ENCODE measurements around the gene PRDX4. TPM values are rescaled to one million over a fixed set of nuclear protein-coding genes. Genes with fewer than 3 reads are reported as not detected.

Gene PRDX4
- total RNA-seq, 1 donor from 2014 or later: 149 TPM

- peak; percentile 65 for TF ChIP-seq CTCF (IDR thresholded peaks at IDR 0.05)
- no peak for TF ChIP-seq EZH2phosphoT487 (IDR thresholded peaks at IDR 0.05)
- Mint-ChIP-seq H3K4me3 (no peak overlapping the region), H3K36me3 (no peaks in the 10 kb centered on the region), H3K9me3 (no peaks in the 10 kb centered on the region), H3K27ac (no peak overlapping the region), H3K27me3 (ENCODE audit: insufficient read depth, low read depth) (peaks cover 2% of the 10 kb centered on the region), H3K4me1 (no peaks in the 10 kb centered on the region)
- Histone ChIP-seq H3K9me3 (ENCODE audit: low read depth) (no peaks in the 10 kb centered on the region), H3F3A (ENCODE audit: low read depth) (no peaks in the 10 kb centered on the region), H3K36me3 (no peaks in the 10 kb centered on the region), H3K4me1 (no peaks in the 10 kb centered on the region), H3K27me3 (no peaks in the 10 kb centered on the region), H3K27ac (no peak overlapping the region), H3K4me3 (peak overlapping the region; percentile 29), H3K4me2 (peak overlapping the region; percentile 53), H3K9ac (no peak overlapping the region), H3K79me2 (ENCODE audit: low read depth) (no peaks in the 10 kb centered on the region), H2AFZ (replicated peaks) (no peak overlapping the region), H4K20me1 (ENCODE audit: low read depth) (no peaks in the 10 kb centered on the region)
- peak; percentile 76 for DNase-seq (ENCODE audit: low spot score)
These were observed 27.3 kb downstream of the PRDX4 start for GRCh38 chrX:23694606-23695005.

- H3K9ac ChIP-seq: no peak overlapping the region
- H3K4me3 ChIP-seq: no peak overlapping the region
- Mint-ChIP-seq H3K9me3 (no peaks in the 10 kb centered on the region), H3K27ac (no peak overlapping the region), H3K4me3 (no peak overlapping the region), H3K4me1 (no peaks in the 10 kb centered on the region), H3K27me3 (ENCODE audit: insufficient read depth, low read depth) (peaks cover 2% of the 10 kb centered on the region), H3K36me3 (peaks cover 5% of the 10 kb centered on the region)
- H3K27me3 ChIP-seq: no peaks in the 10 kb centered on the region
- no peak overlapping the region for H2AFZ ChIP-seq (replicated peaks)
- peak; percentile 10 for DNase-seq (ENCODE audit: low spot score)
- no peak overlapping the region for H3K4me2 ChIP-seq
- no peak overlapping the region for H3K27ac ChIP-seq
- no peaks in the 10 kb centered on the region for H3K79me2 ChIP-seq (ENCODE audit: low read depth)
- H3K9me3 ChIP-seq (ENCODE audit: low read depth): no peaks in the 10 kb centered on the region
- H3K36me3 ChIP-seq: no peaks in the 10 kb centered on the region
- no peak for TF ChIP-seq CTCF (IDR thresholded peaks at IDR 0.05)
- TF ChIP-seq EZH2phosphoT487 (IDR thresholded peaks at IDR 0.05): no peak
- no peak for TF ChIP-seq EZH2 (IDR thresholded peaks at IDR 0.05)
- H3K4me1 ChIP-seq: no peaks in the 10 kb centered on the region
- no peaks in the 10 kb centered on the region for H3F3A ChIP-seq (ENCODE audit: low read depth)
- H4K20me1 ChIP-seq (ENCODE audit: low read depth): no peaks in the 10 kb centered on the region
These were observed 32.4 kb downstream of the PRDX4 start for GRCh38 chrX:23699636-23700194.

- Histone ChIP-seq H3K4me3 (no peak overlapping the region), H3K27ac (no peak overlapping the region), H3K4me2 (no peak overlapping the region), H3K36me3 (no peaks in the 10 kb centered on the region), H4K20me1 (ENCODE audit: low read depth) (no peaks in the 10 kb centered on the region), H2AFZ (replicated peaks) (no peak overlapping the region), H3K9ac (no peak overlapping the region), H3K27me3 (no peaks in the 10 kb centered on the region), H3K4me1 (no peaks in the 10 kb centered on the region), H3K9me3 (ENCODE audit: low read depth) (no peaks in the 10 kb centered on the region), H3K79me2 (ENCODE audit: low read depth) (no peaks in the 10 kb centered on the region), H3F3A (ENCODE audit: low read depth) (no peaks in the 10 kb centered on the region)
- Mint-ChIP-seq H3K27ac (no peak overlapping the region), H3K4me1 (no peaks in the 10 kb centered on the region), H3K9me3 (no peaks in the 10 kb centered on the region), H3K27me3 (ENCODE audit: insufficient read depth, low read depth) (no peaks in the 10 kb centered on the region), H3K4me3 (no peak overlapping the region), H3K36me3 (peaks cover 5% of the 10 kb centered on the region)
- DNase-seq (ENCODE audit: low spot score): no peak
- no peak for TF ChIP-seq CTCF (IDR thresholded peaks at IDR 0.05)
- no peak for TF ChIP-seq EZH2 (IDR thresholded peaks at IDR 0.05)
- TF ChIP-seq EZH2phosphoT487 (IDR thresholded peaks at IDR 0.05): no peak
These were observed 37.4 kb downstream of the PRDX4 start for GRCh38 chrX:23704673-23705206.

Measured in neural progenitor cell (in vitro differentiated cells).